Upper lobe of left lung (tissue), 6 donors: Measurements from ENCODE around the gene CD3D. TPM values are rescaled to one million over a fixed set of nuclear protein-coding genes. Genes with fewer than 3 reads are reported as not detected.

Experiments used
- ATAC-seq, 2 donors: fragments of 200-7000 bp; cut with Tn5 transposase; one replicate each; pipeline ENCODE4 v1.9.1; 2022; ENCODE audit warnings: mild to moderate bottlenecking in 2 of 2, moderate library complexity in 2 of 2; ENCODE audit not compliant: low FRiP score in 2 of 2
- DNase-seq, 2 donors: peaks; one replicate each; pipeline ENCODE4 v3.0.0-alpha.2; 2019 to 2020
- H3K27ac ChIP-seq, 4 donors: fragments of 200-600 bp; sonication (generic); one replicate each; pipeline ENCODE4 v1.5.1; 2016 to 2019
- H3K27me3 ChIP-seq, 4 donors: fragments of 200-600 bp; sonication (generic); one replicate each; pipeline ENCODE4 v1.5.1; 2017 to 2019
- H3K36me3 ChIP-seq, 4 donors: fragments of 200-600 bp; sonication (generic); one replicate each; pipeline ENCODE4 v1.5.1; 2016 to 2019
- H3K4me1 ChIP-seq, 4 donors: fragments of 200-600 bp; sonication (generic); one replicate each; pipeline ENCODE4 v1.5.1; 2018 to 2019
- H3K4me3 ChIP-seq, 4 donors: fragments of 200-600 bp; sonication (generic); one replicate each; pipeline ENCODE4 v1.5.1; 2017 to 2019; ENCODE audit warnings: mild to moderate bottlenecking in 2 of 4, moderate library complexity in 1 of 4
- H3K9me3 ChIP-seq, 4 donors: fragments of 200-600 bp; sonication (generic); one replicate each; pipeline ENCODE4 v1.5.1; 2018 to 2019
- EP300 ChIP-seq, 4 donors: sonication (generic); formaldehyde crosslinking; IDR thresholded peaks; one replicate each; pipeline ENCODE4 v1.5.1; 2017; ENCODE audit warnings: antibody characterized with exemption in 4 of 4, control low read depth in 2 of 4
- POLR2A ChIP-seq, 4 donors: fragments of 450-650 bp; IDR thresholded peaks; one replicate each; pipeline ENCODE4 v1.5.1; 2016 to 2017; ENCODE audit warnings: antibody characterized with exemption in 4 of 4, mild to moderate bottlenecking in 2 of 4
- POLR2AphosphoS5 ChIP-seq, 2 donors: sonication (generic); formaldehyde crosslinking; IDR thresholded peaks; one replicate each; pipeline ENCODE4 v1.5.1; 2017; ENCODE audit warnings: antibody characterized with exemption in 2 of 2
- WGBS, 2 donors: methylation state at CpG; one replicate each; pipeline ENCODE4 v1.1.5; 2017 to 2018; 5-methylcytosine and 5-hydroxymethylcytosine counted together
- total RNA-seq, 6 donors: library from RNA; depleted of rRNA in 4 of 6; stranded (reverse); fragments of >200 nt in 4 of 6; gene quantifications; one replicate each; pipeline versions ENCODE4 v1.1.0 to v1.2.1, GENCODE V29; 2016 to 2021
- TF ChIP-seq, protein P1 (sequence below), 6 experiments: fragments of 450-650 bp in 4 of 6; fragments of 200-600 bp in 2 of 6; sonication (generic) in 2 of 6; IDR thresholded peaks; one replicate each; pipeline ENCODE4 v1.5.1; 2016 to 2019; ENCODE audit warnings: antibody characterized with exemption in 6 of 6
- donor health status: DM: no; HTN: no; CAD: no; lungs with moderate emphysema.
- donor health status: DM: no; HTN: yes; CAD: no; lungs with severe emphysema.

The CD3D gene
- total RNA-seq, 6 donors from 2014 or later = 4.1 to 22.3 (median 7.6) TPM

DNA sequence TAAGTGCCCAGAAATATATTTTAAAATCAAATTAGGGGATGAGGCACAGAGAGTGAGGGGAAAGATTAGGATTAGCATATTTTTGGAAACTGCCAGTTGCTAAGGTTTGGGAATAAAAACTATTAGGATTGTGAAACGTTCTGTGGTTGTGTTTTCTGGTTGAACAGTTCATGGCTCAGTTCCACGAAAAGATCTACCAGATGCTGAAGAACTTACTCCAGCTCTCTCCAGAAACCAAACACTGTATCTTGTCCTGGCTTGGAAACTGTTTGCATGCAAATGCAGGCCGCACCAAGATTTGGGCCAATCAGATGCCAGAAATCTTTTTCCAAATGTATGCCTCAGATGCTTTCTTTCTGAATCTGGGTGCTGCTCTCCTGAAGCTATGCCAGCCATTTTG lies 32.2 kb upstream of the CD3D start:
- Histone ChIP-seq H3K27ac (no peak overlapping the region), H3K4me3 (no peak overlapping the region), H3K36me3 (peaks cover 79 to 100% (median 90%) of the 10 kb centered on the region in 4 donors), H3K4me1 (no peaks in the 10 kb centered on the region), H3K27me3 (no peaks in the 10 kb centered on the region), H3K9me3 (no peaks in the 10 kb centered on the region)
- TF ChIP-seq POLR2A (IDR thresholded peaks at IDR 0.05) = no peak
- no peak for TF ChIP-seq POLR2AphosphoS5 (IDR thresholded peaks at IDR 0.05)
- TF ChIP-seq, protein P1, sequence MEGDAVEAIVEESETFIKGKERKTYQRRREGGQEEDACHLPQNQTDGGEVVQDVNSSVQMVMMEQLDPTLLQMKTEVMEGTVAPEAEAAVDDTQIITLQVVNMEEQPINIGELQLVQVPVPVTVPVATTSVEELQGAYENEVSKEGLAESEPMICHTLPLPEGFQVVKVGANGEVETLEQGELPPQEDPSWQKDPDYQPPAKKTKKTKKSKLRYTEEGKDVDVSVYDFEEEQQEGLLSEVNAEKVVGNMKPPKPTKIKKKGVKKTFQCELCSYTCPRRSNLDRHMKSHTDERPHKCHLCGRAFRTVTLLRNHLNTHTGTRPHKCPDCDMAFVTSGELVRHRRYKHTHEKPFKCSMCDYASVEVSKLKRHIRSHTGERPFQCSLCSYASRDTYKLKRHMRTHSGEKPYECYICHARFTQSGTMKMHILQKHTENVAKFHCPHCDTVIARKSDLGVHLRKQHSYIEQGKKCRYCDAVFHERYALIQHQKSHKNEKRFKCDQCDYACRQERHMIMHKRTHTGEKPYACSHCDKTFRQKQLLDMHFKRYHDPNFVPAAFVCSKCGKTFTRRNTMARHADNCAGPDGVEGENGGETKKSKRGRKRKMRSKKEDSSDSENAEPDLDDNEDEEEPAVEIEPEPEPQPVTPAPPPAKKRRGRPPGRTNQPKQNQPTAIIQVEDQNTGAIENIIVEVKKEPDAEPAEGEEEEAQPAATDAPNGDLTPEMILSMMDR (IDR thresholded peaks at IDR 0.05) = no peak
- 78 to 85% methylated on average over 3 of the region's 3 CpGs for WGBS, 2 donors
- no peak for ATAC-seq
- DNase-seq = no peak

DNA sequence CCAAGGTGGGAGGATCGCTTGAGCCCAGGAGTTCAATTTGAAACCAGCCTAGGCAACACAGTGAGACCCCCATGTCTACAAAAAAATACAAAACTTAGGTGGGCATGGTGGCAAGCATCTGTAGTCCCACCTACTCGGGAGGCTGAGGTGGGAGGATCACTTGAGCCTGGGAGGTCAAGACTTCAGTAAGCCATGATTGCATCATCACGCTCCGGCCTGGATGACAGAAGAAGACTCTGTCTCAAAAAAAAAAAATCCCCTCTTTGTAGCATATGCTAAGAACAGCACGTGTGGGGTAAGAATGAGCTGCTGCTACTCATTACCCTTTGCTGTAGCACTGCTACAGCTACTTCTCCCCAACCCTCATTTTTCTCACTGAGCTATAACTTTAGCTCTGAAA lies 31.4 kb upstream of the CD3D start:
- DNase-seq = no peak
- peaks cover 84 to 100% (median 90%) of the 10 kb centered on the region in 4 donors for H3K36me3 ChIP-seq
- 90 to 97% methylated on average over 5 of the region's 5 CpGs for WGBS, 2 donors

DNA sequence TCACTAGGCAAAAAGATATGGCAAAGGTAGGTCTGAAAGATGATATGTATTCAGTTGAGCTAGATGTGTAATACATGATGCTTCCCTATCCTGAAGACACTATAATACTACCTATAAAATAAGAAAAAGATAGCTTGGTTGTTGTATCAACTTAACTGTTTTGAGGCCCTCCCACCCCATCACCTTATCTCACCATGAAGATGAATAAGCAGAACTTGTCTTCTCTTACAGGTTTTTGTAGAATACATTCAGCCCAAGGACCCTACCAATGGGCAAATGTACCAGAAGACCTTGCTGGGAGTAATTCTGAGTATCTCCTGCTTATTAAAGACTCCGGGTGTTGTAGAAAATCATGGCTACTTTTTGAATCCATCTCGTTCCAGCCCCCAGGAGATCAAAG lies 30.8 kb upstream of the CD3D start:
- TF ChIP-seq POLR2AphosphoS5 (IDR thresholded peaks at IDR 0.05) = no peak
- ATAC-seq = no peak
- 89 to 98% methylated on average over 2 of the region's 2 CpGs for WGBS, 2 donors
- no peaks in the 10 kb centered on the region for H3K9me3 ChIP-seq
- no peak for DNase-seq
- H3K27me3 ChIP-seq = no peaks in the 10 kb centered on the region
- H3K36me3 ChIP-seq = peaks cover 84 to 100% (median 89%) of the 10 kb centered on the region in 4 donors
- H3K4me1 ChIP-seq = no peaks in the 10 kb centered on the region
- no peak overlapping the region for H3K27ac ChIP-seq
- H3K4me3 ChIP-seq = no peak overlapping the region

More for the DNA sequence above, 31.4 kb upstream of the CD3D start:
- no peak for ATAC-seq
- Histone ChIP-seq H3K27me3 (no peaks in the 10 kb centered on the region), H3K4me1 (no peaks in the 10 kb centered on the region), H3K9me3 (no peaks in the 10 kb centered on the region), H3K4me3 (no peak overlapping the region), H3K27ac (no peak overlapping the region)
- TF ChIP-seq POLR2AphosphoS5 (IDR thresholded peaks at IDR 0.05) (no peak), POLR2A (IDR thresholded peaks at IDR 0.05) (no peak), EP300 (IDR thresholded peaks at IDR 0.05) (no peak)
- TF ChIP-seq, protein P1 (IDR thresholded peaks at IDR 0.05) = no peak

DNA sequence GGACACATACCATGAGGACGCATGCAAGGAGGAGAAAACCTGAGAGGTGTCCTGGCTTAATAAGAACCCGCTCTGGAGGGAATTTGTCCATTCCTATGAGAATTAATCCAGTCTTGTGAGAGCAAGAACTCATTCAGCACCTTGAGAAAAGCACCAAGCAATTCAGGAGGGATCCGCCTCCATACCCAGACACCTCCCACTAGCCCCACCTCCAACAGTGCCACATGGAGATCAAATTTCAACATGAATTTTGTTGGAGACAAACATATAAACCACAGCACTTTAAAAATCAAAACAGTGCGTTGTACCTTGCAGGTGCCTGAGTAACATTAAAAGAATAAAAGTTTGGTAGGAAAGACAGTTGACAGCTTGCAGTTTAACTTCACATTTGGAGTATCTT lies 28.3 kb upstream of the CD3D start:
- TF ChIP-seq, protein P1 (IDR thresholded peaks at IDR 0.05) = no peak
- TF ChIP-seq POLR2AphosphoS5 (IDR thresholded peaks at IDR 0.05) (no peak), POLR2A (IDR thresholded peaks at IDR 0.05) (no peak), EP300 (IDR thresholded peaks at IDR 0.05) (no peak)
- H3K36me3 ChIP-seq = peaks cover 65 to 100% (median 86%) of the 10 kb centered on the region in 4 donors
- H3K4me3 ChIP-seq = no peak overlapping the region
- ATAC-seq (no peak), DNase-seq (no peak)
- H3K27ac ChIP-seq = no peak overlapping the region
- 93 to 94% methylated on average over 4 of the region's 4 CpGs for WGBS, 2 donors
- H3K27me3 ChIP-seq = no peaks in the 10 kb centered on the region
- H3K9me3 ChIP-seq = no peaks in the 10 kb centered on the region
- H3K4me1 ChIP-seq = no peaks in the 10 kb centered on the region

DNA sequence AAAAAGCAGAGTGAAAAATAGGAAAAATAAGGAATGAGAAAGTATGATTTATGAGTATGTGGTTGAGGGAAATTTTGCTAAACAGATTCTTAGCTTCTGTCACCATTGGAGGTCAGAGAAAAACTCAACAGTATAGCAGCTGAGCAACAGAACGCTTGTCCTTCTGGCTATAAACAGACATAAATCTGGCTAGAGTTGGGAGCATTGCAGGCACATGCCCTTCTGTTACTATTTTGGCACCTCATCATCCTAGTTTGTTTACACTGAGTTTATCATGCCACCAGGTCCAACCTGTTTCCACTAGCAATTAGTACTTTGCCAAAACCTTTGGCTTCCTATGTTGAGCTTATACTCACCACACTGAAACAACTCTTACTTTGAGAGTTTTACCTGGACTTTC lies 23.8 kb upstream of the CD3D start:
- DNase-seq = no peak
- Histone ChIP-seq H3K4me3 (no peak overlapping the region), H3K36me3 (peaks cover 31 to 66% (median 52%) of the 10 kb centered on the region in 4 donors), H3K9me3 (no peaks in the 10 kb centered on the region), H3K27me3 (no peaks in the 10 kb centered on the region), H3K27ac (no peak overlapping the region), H3K4me1 (peaks cover 4 to 14% (median 7%) of the 10 kb centered on the region in 4 donors)
- TF ChIP-seq, protein P1 (IDR thresholded peaks at IDR 0.05) = no peak
- TF ChIP-seq POLR2A (IDR thresholded peaks at IDR 0.05) = no peak
- 63 to 79% methylated on average over 1 of the region's 1 CpG for WGBS, 2 donors
- no peak for ATAC-seq
